Activated effector memory CD4-positive, alpha-beta T cell treated with Interleukin-2 at 50 U/mL for 16 hours (primary cell): ENCODE results near the gene TMEM53.

ENCODE experiments used
- DNase-seq: peaks from one replicate; pipeline ENCODE4 v3.0.0-alpha.2; 2020

TMEM53 gene

DNA sequence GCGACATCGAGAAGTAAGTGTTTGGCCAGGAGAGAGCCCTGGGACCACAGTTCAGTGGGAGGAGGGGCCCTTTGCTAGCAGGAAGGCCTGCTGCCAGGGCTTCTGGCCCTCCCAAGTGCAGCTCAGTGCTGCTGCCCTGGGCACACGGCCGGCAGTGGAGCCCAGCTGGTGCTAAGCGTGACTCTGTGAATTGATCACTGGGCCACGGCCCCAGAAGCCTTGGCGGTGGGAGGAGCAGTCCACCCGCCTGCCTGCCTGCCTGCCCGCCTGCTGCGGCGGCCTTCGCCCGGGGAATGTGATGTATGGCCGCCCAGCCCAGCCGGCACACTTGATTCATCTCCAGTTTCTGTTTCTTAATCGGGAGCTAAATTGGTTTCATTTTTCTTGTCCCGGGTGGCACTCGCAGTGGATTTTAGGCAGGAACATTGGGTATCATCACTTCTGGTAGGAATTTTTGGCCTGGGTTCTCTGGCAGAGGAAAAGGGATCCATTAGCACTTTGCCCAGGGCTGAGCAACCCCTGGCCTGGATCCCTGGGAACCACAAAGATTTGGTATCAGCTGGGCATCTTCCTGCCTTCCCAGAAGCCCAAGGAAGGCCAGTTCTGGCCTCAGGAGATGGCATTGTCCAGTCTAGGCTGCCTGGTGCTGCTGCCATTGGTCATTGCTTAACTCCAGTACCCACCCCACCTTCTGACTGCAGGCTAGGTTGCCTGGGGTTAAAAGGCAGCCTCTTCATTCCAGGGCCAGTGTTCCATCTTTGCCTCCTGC, 28.6 kb downstream of the TMEM53 start:
- no peak for DNase-seq

DNA sequence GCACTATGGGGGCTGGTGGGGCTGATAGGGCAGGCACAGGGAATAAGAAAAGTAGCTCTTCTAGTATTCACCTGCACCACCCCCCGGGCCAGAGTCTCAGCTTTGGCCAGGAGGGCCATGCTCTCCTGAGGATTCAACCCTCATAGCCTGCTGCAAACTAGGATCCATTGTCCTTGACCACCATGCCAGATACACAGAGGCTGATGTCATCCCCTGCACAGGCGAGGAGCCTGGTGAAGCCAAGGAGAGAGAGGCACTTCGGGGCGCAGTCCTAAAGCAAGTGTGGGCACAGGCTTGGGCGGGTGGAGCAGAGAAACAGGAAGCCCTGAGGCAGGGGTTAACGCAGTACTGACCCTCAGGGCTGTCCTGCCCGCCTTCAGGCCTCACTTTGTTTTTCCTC, 29.5 kb downstream of the TMEM53 start:
- no peak for DNase-seq

DNA sequence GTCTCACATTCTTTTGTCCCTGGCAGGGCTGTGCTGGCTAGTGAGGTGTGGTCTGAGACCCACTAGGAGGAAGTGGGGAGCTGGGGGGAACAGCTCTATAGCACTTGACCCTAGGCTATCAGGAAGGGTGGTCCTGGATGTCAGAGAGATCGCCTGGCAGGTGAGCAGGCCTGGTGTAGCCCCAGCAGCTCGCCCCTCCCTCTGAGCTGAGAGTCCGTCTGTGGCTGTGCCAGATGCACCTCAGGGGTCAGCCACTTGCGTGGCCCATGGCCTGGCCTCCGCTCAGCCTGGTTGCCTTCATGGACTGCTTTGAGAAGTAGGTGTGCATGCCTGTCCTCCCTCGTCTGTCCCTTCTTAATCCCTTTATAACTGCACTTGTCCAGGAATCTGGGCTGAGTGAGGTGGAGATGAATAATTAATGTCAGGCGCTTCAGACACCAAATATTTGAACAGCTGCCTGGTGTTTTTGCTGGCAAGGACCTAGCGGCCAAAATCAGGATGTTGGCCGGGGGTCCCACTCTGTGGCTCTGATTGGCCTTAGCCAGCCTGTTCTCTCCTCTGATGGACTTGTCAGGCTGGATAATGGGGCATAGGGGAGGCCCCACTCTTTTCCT, 30.5 kb downstream of the TMEM53 start:
- DNase-seq = no peak

DNA sequence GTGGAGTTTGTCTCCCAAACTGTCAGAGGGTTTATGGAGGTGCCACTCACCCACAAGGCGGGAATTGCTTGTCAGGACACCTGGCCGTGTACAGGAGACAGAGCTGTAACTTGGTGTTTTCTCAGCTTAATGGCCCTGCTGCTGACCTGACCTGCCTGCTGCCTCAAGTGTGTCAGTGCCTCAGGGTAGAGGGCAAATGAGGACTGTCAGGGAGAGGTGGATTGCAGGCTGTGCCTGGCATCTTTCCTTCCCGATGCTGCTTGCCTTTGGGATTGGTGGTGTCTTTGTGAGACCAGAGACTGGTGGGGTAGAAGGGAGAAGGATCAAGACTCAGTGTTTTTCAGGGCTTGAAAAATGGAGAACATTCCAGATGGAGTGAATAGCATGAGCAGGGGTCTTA, 31.4 kb downstream of the TMEM53 start:
- no peak for DNase-seq

DNA sequence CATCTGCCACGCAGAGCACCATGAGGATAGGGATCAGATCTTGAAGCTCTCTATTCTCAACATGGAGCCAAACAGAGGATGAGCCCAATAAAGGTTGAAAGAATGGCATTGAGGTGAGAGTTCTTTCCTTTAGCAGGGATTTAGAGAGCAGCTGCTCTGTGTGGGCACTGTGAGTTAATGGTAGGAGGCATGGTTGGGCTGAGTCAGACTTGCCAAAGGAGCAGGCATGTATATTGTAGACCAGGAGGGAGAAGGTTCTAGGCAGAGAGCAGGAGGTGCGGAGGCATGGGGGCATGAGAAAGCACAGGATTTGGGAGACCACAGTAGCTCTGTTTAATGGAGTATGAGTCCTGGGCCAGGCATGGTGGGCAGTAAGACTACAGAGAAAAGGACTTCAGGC, 32.0 kb downstream of the TMEM53 start:
- DNase-seq = no peak

DNA sequence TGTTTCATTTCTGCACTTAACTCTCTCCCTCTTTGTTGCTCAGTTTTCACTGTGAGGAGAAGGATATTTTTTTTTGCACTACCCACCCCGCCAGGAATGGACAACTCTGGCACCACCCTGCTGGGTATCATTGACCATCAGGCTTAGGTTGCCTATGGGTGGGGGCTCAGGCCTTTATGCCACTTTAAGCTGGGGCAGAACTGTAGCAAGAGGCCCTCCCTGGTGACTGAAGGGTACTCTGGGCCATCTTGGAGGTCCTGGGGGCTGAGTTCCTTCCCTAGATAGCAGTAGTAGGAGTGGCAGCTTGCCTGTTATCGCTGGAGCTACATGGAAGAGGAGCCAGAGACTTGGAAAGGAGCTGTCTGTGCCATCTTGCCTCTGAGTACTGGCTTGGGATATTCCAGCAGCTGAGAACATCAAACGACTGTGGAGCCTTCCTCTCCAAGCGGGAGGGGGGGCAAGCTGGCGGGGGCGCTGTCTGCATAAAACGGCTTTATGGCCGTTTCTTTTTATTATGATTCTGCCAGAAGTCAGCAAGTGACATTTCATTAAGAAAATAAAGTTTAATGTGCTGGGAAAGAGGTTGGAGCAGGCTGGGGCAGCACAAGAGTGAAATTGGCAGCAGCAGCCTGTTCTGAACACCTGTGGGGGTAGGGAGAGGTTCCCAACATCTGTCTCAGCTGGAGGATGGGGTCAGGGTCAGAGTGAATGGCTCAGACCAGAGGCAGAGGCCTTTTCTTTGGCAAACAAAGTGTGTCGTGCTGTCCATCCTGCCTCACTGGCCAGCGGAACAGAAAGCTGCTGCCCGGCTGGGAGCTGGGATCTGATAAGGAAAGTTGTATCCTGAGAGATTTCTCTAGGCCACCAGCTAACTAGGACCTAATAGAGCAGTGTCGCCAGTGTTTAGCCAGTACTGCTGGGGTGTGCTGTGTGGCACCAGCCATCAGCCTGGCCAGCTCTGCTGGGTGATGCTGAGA, 32.9 kb downstream of the TMEM53 start:
- no peak for DNase-seq

DNA sequence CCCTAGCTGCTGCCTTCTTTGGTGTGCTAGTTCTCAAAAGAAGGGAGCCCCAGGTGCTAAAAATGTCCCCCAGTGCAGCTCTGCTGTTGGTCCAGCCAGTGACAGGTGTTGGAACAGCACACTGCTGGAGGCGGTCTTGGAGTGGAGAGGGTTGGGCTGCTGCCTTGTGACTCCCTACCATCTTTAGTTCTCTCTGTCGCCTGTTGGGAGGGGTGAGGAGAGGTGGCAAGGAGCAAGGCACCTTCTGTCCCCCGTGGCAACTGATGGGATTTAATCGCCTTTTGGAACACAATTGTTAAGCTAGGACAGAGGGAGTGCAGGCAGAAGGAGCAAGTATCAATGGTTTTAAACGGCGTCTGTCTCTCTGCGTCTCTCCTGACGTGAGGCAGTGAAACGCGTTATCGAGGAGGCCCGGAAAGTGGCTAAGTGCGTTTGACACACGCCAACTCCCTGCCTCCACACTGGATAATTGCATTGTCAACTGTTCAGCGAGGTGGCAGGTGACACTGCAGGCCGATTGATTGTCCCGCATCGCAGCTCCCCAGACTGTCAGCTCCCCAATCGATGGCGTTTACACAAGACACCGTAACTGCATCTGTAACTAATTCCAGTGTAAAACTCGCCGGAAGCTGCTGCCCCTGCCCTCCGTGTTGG, 34.0 kb downstream of the TMEM53 start:
- DNase-seq = no peak

DNA sequence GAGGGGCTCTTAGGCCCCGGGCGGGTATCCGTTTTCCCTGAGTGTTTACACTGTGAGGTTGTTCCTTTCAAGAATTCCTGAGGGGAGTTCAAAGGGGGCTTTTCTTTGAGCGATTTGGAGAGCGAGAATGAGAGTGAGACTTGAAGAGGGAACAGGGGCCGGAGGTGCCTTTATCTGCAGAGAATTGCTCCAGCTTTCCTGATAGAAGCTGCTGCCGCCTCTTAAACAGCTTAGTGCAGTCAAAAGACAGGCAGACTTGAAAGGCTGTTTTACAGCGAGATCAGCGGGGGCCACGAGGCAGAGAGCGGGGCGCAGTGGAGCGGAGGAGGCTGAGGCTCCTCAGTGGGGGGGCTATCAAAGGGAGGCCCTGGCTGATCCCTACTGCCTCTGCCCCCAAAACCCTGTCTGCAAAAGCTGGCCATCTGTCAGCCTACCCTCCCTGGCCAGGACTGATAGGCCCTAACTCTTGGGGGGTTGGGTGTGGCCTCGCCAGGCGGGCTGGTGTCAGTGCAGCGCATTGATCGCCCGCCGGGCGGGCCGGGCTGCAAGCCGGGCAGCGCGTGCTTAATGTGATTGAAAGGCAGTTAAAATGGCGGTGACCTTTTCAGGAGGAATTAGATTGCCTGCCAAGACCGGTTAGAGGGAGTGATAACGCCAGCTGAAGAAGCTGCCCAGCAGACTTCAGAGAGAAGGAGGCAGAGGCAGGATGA, 36.4 kb downstream of the TMEM53 start:
- no peak for DNase-seq

DNA sequence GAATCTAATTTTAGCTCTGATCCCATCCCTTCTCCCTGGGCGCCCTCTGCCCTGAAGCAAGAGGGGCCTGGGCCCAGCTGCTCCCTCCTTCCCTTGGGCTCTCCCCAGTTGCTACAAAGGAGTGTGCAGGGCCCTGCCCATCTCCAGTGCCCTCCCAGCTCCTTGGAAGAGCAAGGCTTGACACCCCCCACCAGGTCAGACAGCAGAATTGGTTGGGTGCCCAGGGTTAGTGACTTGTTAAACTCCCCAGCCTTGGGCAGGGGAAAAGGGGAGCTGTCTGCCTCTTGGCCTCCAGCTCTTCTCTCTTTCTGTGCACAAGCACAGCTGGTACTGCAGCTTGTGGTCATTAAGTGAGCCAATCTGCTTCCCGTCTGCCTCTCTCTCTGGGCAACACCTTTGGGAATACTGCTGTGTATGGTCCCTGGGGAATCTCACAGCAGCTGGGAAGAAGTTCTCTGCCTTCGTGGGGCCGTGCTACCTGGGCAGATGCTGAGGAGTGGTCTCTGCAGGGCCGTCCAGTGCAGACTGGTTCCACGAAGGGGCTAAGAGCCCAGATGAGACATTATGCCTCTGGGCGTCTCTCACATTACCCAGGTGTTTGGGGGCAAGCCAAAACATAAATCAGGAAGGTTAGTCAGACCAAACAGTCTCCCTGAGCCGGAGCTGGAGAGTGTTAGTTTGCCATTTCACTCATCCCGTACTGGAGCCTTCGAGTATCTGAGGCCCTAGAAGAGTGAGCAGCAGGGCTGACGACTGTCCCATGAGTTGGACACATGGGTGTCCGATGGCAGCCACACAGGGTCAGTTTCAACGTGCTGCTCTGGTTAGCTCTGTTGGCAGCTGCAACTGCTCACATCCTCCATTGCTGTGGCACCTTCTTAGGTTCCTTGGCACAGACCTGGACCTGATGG, 37.3 kb downstream of the TMEM53 start:
- no peak for DNase-seq

DNA sequence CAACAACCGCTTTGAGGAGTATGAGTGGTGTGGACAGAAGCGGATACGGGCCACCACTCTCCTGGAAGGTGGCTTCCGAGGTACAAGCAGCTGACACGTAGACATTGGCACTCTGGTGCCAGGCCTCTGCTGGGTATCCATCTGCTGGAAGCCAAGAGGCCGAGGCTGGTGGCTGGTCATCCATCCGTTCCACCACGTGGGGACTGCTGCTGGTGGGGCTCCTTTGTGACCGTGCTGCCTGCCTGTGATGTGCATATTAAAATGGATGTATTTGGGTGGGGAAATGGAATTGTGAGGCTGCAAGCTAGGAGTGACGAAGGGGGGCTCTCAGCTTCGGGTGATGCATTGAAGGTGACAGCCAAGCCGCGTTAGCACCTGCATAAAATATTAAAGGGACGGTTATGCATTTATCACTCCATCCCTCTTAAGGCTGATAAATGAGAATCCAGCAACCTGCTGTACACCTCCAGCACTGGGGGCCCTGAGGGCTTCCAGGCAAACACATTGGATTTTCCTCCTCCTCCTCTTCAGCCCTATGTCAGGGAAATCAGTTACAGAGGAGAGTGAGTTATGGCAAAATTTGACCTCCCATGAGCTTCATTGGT, 38.1 kb downstream of the TMEM53 start:
- no peak for DNase-seq

DNA sequence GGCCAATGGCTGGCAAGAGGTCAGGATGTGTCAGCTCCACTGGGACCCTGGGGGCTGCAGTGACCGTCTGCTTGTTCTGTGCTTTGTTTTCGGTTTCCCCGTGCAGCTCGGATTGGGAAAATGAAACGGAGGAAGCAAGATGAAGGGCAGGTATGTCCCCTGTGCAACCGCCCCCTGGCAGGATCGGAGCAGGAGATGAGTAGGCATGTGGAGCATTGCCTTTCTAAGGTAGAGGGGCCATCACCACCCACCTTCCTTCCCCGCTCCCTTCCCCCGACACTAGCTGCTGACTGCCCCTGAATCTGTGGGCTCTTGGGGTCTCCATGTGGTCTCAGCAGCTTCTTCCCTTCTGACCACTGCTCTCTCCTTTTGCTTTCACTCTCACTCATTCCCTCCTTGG, 38.8 kb downstream of the TMEM53 start:
- no peak for DNase-seq

DNA sequence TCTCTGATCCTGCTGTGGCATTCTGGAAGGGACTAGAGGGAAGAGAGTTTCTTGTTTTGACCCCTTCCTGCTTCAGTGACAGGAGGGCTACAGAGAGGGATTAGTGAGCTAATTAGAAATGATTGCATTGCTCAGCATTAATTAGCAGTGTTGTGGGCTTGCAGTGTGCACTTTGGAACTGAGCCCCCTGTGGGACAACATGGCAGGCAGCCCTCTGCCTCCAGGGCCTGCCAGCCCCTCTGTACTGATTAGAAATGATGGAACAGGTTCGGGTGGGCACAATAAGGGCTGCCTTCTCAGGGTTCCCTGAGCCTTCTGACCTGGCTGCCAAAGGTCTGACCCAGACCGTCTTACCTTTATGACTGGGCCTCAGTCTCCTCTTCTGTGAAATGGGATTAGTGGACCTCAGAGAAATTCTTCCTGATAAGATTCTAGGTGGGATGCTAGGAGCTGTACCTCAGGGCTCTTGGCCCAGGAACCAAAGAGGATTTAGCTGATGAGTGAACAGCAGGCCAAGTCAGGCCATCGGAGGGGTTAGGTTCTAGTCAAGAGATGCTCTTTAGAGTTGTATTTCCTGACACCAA, 39.6 kb downstream of the TMEM53 start:
- no peak for DNase-seq

DNA sequence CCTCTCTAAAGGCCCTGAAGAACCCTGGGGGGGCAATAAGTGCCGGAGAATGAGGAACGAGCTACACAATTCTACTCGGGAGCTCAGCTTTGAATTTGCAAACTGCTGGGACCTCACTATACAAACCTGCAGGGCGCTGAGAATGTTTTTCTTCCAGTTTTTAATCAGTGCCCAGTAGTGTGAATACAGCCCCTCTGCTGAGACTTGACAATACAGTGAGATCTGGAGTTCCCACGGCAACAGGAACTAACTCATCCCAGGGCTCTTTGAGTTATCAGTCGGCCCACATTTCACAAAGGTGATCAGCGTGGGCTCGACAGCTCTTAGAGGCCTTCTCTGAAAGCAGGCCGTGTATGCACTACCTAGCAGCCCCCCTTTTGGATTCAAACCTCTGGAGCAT, 41.7 kb downstream of the TMEM53 start:
- no peak for DNase-seq

DNA sequence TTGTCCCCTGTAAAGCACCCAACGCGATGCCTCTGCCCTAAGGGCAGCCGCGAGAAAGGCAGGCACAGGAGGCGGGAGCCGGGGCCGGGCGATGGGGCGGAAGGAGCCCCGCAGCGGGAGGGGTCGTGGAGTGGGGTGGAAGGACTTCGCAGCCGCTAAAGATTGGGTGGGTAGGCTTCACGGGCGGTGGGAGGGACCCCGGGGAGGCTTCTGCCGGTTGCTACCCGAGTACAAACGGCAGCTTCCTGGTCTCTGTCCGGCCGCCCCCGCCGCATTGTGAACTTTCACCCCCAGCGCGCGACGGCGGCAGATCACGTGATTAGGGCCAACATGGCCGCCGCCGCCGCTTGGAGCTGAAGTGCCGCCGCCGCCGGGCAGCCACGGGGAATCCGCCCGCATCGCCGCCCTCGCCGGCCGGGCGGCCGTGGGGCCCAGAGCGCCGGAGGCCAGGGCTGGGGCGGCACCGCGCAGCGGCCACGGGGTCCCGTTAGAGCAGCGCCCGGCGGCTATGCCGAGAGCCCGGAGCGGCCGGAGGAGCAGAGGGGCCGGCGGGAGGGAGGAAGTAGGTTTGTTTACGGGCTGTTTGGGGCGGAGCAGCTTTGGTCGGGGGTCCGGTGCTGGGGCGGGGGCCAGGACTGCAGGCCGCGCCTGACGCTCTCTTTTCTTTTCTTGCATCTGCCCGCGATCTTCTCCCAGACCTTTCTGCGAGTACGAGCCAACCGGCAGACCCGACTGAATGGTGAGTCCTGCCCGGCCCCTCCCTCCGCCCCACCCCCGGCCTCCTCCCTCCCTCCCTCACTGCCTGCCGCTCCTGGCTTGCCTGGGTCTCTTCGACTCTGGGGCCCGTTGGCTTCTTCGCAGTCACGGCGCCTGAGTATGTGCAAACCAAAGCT, 42.4 kb downstream of the TMEM53 start:
- peak; percentile 84 for DNase-seq

DNA sequence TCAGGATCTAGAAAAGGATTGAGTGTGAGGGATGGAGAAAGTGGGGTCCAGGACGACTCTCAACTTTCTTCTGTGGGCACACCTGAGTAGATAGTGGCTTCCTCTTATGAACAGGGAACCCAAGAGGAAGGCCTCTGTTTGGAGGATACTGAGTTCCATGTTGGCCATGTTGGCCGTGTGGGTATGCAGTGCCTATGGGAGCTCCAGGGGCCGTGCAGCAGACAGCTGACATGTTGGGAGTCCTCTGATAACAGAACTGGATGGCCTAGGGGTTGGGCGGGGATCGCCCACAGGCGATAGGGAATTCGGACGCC, 43.0 kb downstream of the TMEM53 start:
- no peak for DNase-seq

DNA sequence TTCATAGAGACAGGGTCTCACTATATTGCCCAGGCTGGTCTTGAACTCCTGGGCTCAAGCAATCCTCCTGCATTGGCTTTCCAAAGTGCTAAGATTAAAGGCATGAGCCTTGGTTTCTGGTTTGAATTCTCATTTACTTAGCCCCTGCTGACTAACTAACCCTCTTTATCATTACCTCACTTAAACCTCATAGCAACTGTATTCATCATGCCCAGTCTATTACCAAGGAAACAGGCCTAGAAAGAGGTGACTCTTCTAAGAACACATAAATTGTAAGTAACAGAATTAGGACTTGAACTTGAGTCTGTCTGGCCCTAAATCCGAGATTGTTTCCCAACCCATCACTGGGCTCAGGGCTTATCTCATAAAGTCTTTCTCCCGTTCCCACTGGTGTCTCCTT, 44.2 kb downstream of the TMEM53 start:
- DNase-seq = no peak

DNA sequence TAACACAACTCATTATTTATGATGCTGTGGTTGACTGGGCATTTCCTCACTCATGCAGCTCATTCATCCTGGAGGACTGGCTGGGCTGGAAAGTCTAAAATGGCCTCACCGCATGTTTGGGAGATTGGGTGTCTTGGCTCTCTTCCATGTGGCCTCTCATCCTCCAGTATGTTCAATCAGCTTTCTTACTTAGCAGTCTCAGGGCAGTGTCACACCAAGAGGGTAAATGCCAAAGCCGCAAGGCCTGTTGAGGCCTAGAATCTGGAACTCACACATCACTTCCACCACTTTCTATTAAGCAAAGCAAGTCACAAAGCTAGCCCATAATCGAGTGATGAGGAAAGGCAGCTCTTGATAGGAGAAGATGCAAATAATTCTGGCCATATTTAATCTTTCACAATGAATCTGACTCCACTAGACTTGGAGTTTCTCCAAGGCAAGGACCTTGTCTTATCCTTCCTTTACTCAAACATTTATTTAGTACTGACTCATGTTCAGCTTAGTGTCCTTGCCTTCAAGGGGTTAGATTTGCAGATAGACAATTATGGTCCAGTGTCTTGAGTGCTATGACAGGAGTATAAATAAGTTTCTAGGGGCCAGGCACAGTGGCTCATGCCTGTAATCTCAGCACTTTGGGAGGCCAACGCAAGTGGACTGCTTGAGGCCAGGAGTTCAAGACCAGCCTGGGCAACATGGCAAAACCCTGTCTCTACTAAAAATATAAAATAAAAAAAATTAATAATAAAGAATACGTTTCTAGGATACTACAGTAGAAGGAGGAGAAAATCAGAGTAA, 45.1 kb downstream of the TMEM53 start:
- no peak for DNase-seq

DNA sequence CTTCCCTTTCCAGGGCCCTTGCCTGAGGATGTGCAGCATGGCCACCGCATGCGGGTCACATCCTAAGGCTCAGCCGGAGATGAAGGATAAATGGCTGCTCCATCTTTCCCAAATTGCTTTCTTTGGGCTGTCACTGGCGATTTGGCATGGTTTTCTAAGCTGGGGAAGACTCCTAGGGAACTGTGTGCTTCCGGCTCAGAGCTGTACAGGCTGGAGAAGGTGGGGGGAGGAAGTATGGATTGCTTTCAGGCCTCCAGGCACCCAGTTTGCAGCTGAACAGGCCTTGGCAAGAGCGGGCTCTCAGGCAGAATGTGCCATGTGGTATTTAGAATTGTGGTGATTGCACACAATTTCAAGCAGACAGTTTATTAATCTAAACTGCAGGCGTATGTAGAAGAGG, 48.9 kb downstream of the TMEM53 start:
- DNase-seq = no peak
